OCI-LY1 (cell line): Measurements from ENCODE around the gene BDNF.
A peak's percentile ranks its signal among the peaks of the same experiment; 100 is the strongest.
"Not testable (repeated sequence)": the region's sequence is repeated elsewhere in the genome, so short reads cannot be mapped to it uniquely, and the experiment has no call there.

ENCODE experiments used
- H2AFZ ChIP-seq: fragments of 200-600 bp; sonication (generic), shearing (Covaris generic); 2 replicates; pipeline ENCODE4 v1.6.0; 2014; ENCODE audit warnings: antibody characterized with exemption, mild to moderate bottlenecking, low read length
- H3F3A ChIP-seq: fragments of 200-600 bp; sonication (generic), shearing (Covaris generic); 2 replicates; pipeline ENCODE4 v1.6.0; 2014; ENCODE audit warnings: mild to moderate bottlenecking, antibody characterized with exemption, low read length, moderate library complexity; ENCODE audit not compliant: insufficient read depth
- H3K27ac ChIP-seq: fragments of 200-600 bp; sonication (generic); 2 replicates; pipeline ENCODE4 v1.5.1; 2014; ENCODE audit warnings: low read length, mixed run types, mild to moderate bottlenecking, low read depth; ENCODE audit not compliant: poor library complexity, severe bottlenecking
- H3K27me3 ChIP-seq: fragments of 200-600 bp; sonication (generic); 2 replicates; pipeline ENCODE4 v1.6.0; 2014; ENCODE audit warnings: antibody characterized with exemption, mild to moderate bottlenecking, low read length, moderate library complexity; ENCODE audit not compliant: insufficient read depth
- H3K36me3 ChIP-seq: fragments of 200-600 bp; sonication (generic); 2 replicates; pipeline ENCODE4 v1.6.1; 2014; ENCODE audit warnings: mild to moderate bottlenecking, antibody characterized with exemption, low read length, moderate library complexity, mixed read lengths; ENCODE audit not compliant: insufficient read depth
- H3K4me1 ChIP-seq: fragments of 200-600 bp; sonication (generic); 2 replicates; pipeline ENCODE4 v1.5.1; 2014; ENCODE audit warnings: mild to moderate bottlenecking, low read length, moderate library complexity; ENCODE audit not compliant: insufficient read depth, severe bottlenecking
- H3K4me2 ChIP-seq: fragments of 200-600 bp; sonication (generic), shearing (Covaris generic); 2 replicates; pipeline ENCODE4 v1.6.1; 2014; ENCODE audit warnings: low read length
- H3K4me3 ChIP-seq: fragments of 200-600 bp; sonication (generic); 2 replicates; pipeline ENCODE4 v1.5.1; 2014; ENCODE audit warnings: low read length, low read depth, mild to moderate bottlenecking, mixed read lengths; ENCODE audit not compliant: poor library complexity, severe bottlenecking
- H3K79me2 ChIP-seq: fragments of 200-600 bp; shearing (Covaris generic); 2 replicates; pipeline ENCODE4 v1.6.1; 2016; ENCODE audit warnings: mixed run types, low read length, mixed read lengths; ENCODE audit not compliant: insufficient read depth
- H3K9ac ChIP-seq: fragments of 200-600 bp; sonication (generic), shearing (Covaris generic); 2 replicates; pipeline ENCODE4 v1.6.1; 2014; ENCODE audit warnings: mild to moderate bottlenecking, low read length, mixed read lengths
- H3K9me2 ChIP-seq: fragments of 200-600 bp; sonication (generic), shearing (Covaris generic); 2 replicates; pipeline ENCODE4 v1.6.1; 2014; ENCODE audit warnings: low read depth, mild to moderate bottlenecking, low read length, mixed read lengths
- H3K9me3 ChIP-seq: fragments of 200-600 bp; shearing (Covaris generic); 2 replicates; pipeline ENCODE4 v1.6.1; 2014; ENCODE audit warnings: low read length, mixed read lengths
- H4K20me1 ChIP-seq: fragments of 200-600 bp; sonication (generic), shearing (Covaris generic); 2 replicates; pipeline ENCODE4 v1.6.0; 2016; ENCODE audit warnings: mild to moderate bottlenecking, low read length; ENCODE audit not compliant: insufficient read depth
- EZH2 ChIP-seq: fragments of 200-600 bp; sonication (generic), shearing (Covaris generic); IDR thresholded peaks from 2 replicates; pipeline ENCODE4 v1.8.0; 2017; ENCODE audit warnings: borderline replicate concordance, mixed run types, mild to moderate bottlenecking, antibody characterized with exemption, low read length, moderate library complexity, mixed read lengths
- TF ChIP-seq, protein P1 (sequence below): fragments of 200-600 bp; sonication (generic), shearing (Covaris generic); IDR thresholded peaks from 2 replicates; pipeline ENCODE4 v1.5.1; 2017; ENCODE audit warnings: mild to moderate bottlenecking, antibody characterized with exemption, low read length, moderate library complexity, mixed read lengths

BDNF gene

DNA sequence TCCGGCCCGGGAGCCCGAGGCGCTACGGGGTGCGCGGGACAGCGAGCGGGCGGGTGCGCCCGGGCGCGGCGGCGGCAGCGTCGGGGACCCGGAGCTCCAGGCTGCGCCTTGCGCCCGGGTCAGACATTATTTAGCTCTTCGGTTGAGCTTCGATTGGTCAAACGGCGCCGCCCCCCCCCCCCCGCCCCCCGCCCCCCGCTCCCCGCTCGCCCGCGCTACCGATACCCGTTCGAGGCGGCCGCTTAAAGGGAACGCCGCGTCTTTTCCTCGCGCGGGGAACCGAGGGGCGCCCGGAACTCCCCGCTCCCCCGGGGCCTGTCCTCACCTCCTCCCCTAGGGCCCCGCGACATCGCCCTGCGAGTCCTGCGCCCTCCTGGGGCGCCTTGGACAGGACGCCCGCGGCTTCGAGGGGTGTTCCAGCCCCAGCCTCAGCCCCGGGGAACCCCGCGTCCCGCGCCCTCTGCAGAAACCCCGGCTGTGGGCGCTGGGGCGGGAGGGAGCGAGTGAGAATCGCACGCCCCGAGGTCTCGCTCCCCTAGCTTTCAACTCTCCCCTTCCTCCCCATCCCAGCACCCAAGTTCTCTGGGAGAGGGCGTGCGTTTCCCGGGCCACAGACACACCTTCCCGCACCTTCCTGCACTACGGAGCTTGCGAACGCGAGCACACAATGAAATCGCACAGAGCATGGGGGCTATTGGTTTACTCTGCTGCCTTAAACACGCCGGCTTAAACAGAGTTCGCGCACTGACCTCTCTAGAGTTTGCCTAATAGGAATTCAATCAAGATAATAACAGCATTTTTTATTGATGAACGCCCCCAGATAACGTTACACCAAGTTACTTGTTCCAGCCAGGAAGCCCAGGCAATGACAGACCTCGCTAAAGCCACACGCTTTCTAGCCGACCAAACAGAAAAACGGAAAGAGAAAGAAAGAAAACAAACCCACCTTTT is at the start of gene BDNF:
TSS of gene BDNF (minus strand) at position 105 of the 951 bp plus-strand sequence. CDS start 41,891 bp downstream, outside the sequence.
- Histone ChIP-seq H3K79me2 (no peaks in the 10 kb centered on the region), H3K27ac (no peak within 1 kb of the TSS), H3K27me3 (peaks cover 5% of the 10 kb centered on the region; the same call in 1 of the 2 replicates), H3F3A (no peaks in the 10 kb centered on the region), H3K4me3 (peak within 1 kb of the TSS; percentile 23), H3K36me3 (no peaks in the 10 kb centered on the region), H3K4me1 (peaks cover 5% of the 10 kb centered on the region), H3K9me2 (no peaks in the 10 kb centered on the region), H4K20me1 (no peaks in the 10 kb centered on the region), H3K9ac (no peak within 1 kb of the TSS), H3K9me3 (no peaks in the 10 kb centered on the region), H2AFZ (no peak within 1 kb of the TSS), H3K4me2 (peak within 1 kb of the TSS; percentile 33; the same call in 1 of the 2 replicates)
- TF ChIP-seq EZH2, result no peak
- TF ChIP-seq, protein P1, sequence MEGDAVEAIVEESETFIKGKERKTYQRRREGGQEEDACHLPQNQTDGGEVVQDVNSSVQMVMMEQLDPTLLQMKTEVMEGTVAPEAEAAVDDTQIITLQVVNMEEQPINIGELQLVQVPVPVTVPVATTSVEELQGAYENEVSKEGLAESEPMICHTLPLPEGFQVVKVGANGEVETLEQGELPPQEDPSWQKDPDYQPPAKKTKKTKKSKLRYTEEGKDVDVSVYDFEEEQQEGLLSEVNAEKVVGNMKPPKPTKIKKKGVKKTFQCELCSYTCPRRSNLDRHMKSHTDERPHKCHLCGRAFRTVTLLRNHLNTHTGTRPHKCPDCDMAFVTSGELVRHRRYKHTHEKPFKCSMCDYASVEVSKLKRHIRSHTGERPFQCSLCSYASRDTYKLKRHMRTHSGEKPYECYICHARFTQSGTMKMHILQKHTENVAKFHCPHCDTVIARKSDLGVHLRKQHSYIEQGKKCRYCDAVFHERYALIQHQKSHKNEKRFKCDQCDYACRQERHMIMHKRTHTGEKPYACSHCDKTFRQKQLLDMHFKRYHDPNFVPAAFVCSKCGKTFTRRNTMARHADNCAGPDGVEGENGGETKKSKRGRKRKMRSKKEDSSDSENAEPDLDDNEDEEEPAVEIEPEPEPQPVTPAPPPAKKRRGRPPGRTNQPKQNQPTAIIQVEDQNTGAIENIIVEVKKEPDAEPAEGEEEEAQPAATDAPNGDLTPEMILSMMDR, result no peak

DNA sequence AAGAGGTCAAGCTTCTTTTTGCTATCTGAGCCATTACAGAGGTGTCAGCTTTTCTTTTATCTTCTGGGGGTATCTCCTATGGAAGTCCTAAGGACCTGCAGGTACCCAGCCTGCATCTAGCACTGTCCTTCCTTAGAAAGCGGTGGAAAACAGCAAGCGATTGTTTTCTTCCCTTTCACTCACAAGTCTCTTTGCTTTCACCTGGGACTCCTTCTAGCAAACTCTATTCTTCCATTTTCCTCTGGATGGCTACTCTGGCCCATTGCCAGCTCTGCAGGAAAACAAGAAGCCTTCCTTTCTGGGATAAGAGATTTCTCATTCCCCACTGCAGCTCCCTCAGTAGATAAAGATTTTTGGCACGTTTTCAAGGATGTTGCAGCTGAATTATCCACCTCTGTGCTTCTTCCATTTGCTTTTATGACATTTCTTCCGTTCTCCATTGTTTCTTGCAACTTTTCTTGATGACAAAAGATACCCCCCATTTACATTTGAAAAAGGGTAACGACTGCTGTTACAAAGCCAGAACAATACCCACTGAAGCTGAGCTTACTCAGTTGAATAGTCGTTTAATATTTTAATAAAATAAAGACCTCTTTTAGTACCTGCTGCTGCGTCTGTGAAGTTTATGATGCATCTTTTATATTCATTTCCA is 40.2 kb upstream of the BDNF start:
- H4K20me1 ChIP-seq, result no peaks in the 10 kb centered on the region
- H3K9ac ChIP-seq, result no peak overlapping the region
- H3K4me1 ChIP-seq, result no peaks in the 10 kb centered on the region
- no peak overlapping the region for H2AFZ ChIP-seq
- no peaks in the 10 kb centered on the region for H3K79me2 ChIP-seq
- H3K27me3 ChIP-seq, result no peaks in the 10 kb centered on the region
- TF ChIP-seq, protein P1, result no peak
- no peak for TF ChIP-seq EZH2
- H3K9me2 ChIP-seq, result no peaks in the 10 kb centered on the region
- no peaks in the 10 kb centered on the region for H3K36me3 ChIP-seq
- H3F3A ChIP-seq, result no peaks in the 10 kb centered on the region
- no peak overlapping the region for H3K4me3 ChIP-seq
- no peaks in the 10 kb centered on the region for H3K9me3 ChIP-seq
- H3K4me2 ChIP-seq, result no peak overlapping the region
- H3K27ac ChIP-seq, result no peak overlapping the region

DNA sequence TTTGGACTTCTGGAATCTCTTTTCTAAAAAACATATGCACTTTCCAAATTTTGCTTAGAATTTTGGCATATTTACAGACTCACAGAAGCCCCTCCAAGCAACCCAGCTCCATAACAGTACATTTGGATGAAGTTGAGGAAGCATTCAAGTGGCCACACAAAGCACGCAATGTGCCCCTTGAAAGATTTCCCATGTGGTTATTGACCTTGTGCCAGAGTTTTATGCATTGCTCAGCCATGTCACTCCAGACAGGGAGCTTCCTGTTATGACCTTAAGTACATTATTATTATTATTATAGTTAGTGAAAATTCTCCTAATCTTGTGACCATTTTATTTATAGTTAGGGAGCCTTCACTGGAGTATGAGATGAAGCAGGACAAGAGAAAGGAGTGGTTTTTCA is 35.0 kb upstream of the BDNF start:
- no peaks in the 10 kb centered on the region for H3K4me1 ChIP-seq
- no peaks in the 10 kb centered on the region for H3K9me3 ChIP-seq
- no peaks in the 10 kb centered on the region for H3K27me3 ChIP-seq
- H3K36me3 ChIP-seq, result no peaks in the 10 kb centered on the region
- no peaks in the 10 kb centered on the region for H3K9me2 ChIP-seq
- no peak overlapping the region for H3K4me3 ChIP-seq
- no peak overlapping the region for H2AFZ ChIP-seq
- H3K4me2 ChIP-seq, result no peak overlapping the region
- no peak for TF ChIP-seq EZH2
- TF ChIP-seq, protein P1, result no peak
- no peak overlapping the region for H3K9ac ChIP-seq
- no peaks in the 10 kb centered on the region for H4K20me1 ChIP-seq
- H3K27ac ChIP-seq, result no peak overlapping the region
- no peaks in the 10 kb centered on the region for H3F3A ChIP-seq
- H3K79me2 ChIP-seq, result no peaks in the 10 kb centered on the region

DNA sequence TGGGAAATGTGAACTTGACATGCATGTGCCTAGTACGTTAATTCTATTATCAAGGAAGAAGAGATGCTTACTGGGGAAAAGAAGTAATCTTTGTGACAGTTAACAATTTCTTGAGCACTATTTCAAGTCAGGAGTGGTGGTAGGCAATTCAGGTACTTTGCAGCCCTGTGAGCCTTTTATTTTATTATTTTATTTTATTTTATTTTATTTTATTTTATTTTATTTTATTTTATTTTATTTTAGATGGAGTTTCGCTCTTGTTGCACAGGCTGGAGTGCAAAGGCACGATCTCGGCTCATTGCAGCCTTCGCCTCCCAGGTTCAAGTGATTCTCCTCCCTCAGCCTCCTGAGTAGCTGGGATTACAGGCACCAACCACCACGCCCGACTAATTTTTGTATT is 31.5 kb upstream of the BDNF start:
- H3K27ac ChIP-seq, H4K20me1 ChIP-seq, H3K9me2 ChIP-seq, H3K36me3 ChIP-seq, H3K4me3 ChIP-seq, H3K79me2 ChIP-seq, H3K4me2 ChIP-seq, H2AFZ ChIP-seq, H3F3A ChIP-seq, H3K27me3 ChIP-seq, H3K9me3 ChIP-seq, H3K9ac ChIP-seq, H3K4me1 ChIP-seq: not testable (repeated sequence)
